NCI-H774 (cell line): ENCODE data around the gene JADE2.
A peak's percentile ranks its signal among the peaks of the same experiment; 100 is the strongest.

ENCODE experiments used
- DNase-seq: peaks from one replicate; lab custom pipeline; 2025; lab: John Stamatoyannopoulos, UW

The JADE2 gene

GRCh38 chr5:134570365-134570758, 44.9 kb downstream of the JADE2 start:
- no peak for DNase-seq

DNA sequence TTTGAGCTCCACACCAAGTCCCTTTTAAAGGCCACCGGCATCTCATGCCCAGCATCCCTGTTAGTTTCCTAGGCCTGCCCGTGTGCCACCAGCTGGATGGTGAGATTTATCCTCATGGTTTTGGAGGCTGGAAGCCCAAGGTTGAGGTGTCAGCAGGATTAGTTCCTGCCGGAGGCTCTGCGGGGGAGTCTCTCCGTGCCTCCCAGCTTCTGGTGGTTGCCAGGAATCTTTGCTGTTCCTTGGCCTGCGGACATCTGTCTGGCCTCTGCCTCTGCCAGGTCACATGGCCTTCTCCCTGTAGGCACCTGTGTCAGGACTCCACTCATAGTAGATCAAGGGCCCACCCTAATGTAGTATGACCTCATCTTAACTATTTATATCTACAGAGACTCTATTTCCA, 45.4 kb downstream of the JADE2 start:
- no peak for DNase-seq

DNA sequence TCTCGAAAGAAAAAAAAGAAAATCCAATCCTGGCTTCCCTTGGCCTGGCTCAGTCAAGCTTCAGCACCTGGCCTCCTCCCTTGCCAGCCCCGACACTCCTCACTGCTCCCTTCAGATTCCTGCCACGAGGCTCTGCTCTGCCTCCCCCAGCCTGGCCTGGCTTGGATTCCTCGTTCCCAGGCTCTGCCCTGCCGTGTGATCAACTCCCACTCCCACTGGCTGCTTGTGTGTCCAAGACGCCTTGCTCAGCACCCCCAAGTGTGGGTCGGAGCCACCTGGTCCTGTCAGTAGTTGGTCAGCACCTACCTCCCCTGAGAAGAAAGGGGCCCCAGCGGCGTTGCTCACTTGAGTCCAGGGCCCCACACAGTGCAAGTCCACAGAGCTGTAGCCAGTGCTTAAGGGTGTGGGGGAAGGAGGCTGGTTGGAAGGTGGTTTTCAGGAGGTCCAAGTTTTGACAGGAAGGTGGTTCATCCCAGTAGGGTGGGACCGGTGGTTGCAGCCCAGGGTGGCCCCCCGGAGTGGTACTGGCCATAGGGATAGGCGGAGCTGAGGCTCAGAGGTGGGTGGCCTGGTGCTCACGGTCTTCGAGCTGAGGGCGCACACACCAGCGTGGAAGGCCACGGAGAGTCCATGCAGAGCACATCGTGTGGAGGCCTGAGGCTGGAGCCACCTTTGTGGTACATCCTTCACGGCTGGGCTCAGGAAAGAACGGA, 46.4 kb downstream of the JADE2 start:
- no peak for DNase-seq

- no peak for DNase-seq
Observed at GRCh38 chr5:134572811-134573210, 47.3 kb downstream of the JADE2 start.

GRCh38 chr5:134574521-134574920, 49.1 kb downstream of the JADE2 start:
- no peak for DNase-seq

DNA sequence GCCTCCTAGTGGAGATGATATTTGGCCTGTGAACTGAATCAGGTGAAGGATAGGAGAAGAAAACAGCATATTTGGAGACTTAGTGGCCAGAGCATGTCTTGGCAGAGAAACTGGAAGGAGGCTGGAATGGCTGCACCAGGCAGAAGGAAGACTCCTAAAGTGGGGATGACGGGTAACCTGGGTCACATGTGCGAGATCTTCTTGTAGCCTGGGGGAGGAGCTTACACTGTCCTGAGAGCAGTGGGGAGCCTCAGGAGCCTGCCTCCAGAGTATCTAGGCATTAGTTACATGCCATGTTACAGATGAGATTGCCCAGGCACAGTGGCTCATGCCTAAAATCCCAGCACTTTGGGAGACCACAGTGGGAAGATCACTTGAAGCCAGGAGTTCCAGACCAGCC, 49.8 kb downstream of the JADE2 start:
- no peak for DNase-seq

DNA sequence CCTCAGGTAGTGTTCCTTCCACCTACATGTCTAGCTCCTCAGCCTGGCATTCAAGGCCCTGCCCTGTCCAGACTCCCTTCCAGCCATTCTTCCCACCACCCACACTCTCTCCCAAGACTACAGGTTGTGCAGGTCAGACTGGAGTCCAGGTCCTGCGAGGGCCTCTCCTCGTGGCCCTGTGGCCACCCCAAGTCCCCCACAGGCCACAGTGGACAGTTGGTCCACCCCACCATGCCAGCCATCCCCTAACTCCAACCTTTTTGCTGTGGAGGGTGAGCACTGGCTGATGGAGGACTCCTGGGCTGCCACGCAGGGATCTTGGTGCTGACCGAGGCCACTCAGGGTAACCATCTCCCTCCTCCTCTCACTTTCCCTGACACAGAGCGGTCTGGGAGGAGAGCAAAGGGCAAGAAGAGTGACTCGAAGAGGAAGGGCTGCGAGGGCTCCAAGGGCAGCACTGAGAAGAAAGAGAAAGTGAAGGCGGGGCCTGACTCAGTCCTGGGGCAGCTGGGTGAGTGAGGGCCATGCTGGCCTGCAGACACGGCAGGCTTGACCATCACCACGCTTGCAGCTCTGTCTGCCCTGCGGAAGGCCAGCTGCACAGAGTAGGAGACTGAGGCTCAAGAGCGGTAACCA, 51.0 kb downstream of the JADE2 start:
- DNase-seq: no peak

DNA sequence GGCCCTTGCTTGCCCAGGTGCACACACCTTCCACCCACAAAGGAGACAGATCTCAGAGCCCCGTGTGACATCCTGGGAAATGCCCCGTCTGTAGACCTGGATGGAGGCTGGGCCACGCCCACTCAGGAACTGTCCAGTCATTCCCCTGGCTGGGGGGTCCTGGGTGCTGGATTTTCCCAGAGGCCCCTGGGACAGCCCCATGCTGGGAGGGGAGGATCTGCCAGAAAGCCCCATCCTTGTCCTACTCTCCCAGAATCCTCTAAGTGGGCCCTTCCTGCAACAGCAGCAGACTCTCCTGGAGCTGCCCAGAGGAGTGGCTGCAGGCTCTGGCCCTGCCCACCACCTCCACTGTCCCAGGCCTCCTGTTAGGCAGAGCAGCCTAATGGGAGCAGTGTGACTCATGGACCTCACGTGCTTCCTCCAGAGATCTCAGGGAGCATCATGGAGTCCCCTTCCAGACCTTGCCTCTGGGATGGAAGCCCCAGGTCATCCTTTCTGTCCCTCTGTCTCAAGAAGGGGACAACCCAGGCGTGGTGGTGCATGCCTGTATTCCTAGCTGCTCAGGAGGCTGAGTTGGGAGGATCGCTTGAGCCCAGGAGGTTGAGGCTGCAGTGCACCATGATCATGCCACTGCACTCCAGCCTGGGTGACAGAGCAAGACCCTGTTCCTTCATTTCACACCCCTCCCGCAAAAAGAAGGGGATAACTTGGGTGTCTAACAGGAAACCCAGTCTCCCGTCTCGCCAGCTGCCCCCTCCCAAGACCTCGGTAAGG, 51.7 kb downstream of the JADE2 start:
- DNase-seq: no peak

- peak; percentile 43 for DNase-seq
Observed at GRCh38 chr5:134577796-134578577, 52.5 kb downstream of the JADE2 start.

DNA sequence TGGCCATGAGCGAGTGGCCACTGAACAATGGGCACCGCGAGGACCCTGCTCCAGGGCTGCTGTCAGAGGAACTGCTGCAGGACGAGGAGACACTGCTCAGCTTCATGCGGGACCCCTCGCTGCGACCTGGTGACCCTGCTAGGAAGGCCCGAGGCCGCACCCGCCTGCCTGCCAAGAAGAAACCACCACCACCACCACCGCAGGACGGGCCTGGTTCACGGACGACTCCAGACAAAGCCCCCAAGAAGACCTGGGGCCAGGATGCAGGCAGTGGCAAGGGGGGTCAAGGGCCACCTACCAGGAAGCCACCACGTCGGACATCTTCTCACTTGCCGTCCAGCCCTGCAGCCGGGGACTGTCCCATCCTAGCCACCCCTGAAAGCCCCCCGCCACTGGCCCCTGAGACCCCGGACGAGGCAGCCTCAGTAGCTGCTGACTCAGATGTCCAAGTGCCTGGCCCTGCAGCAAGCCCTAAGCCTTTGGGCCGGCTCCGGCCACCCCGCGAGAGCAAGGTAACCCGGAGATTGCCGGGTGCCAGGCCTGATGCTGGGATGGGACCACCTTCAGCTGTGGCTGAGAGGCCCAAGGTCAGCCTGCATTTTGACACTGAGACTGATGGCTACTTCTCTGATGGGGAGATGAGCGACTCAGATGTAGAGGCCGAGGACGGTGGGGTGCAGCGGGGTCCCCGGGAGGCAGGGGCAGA, 53.3 kb downstream of the JADE2 start:
- DNase-seq: no peak

DNA sequence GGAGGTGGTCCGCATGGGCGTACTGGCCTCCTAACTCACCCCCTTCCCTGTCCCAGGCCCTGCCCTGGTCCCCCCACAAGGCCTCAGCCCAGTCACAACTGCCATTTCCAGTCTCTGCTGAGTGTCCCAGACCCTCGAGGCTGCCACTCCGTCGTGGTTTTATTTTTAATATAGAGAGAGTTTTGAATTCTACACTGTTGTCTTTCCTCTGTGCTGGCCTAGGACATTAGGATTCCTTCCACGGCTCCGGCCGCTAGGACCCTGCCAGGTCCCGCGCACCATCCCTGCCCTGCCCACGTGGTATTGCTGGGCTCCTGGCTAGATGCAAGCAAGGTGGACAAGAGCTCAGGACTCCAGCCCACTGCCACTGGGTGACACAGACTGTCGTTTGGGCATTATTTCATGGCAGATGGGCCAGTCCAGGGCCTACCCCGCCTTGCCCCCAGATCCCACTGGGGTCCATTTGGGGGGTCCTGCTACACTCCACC, 53.9 kb downstream of the JADE2 start:
- DNase-seq: no peak

- DNase-seq: no peak
Observed at GRCh38 chr5:134580001-134580460, 54.6 kb downstream of the JADE2 start.

GRCh38 chr5:134581241-134581981, 55.9 kb downstream of the JADE2 start:
- no peak for DNase-seq

- no peak for DNase-seq
Observed at GRCh38 chr5:134582281-134582680, 56.8 kb downstream of the JADE2 start.

- no peak for DNase-seq
Observed at GRCh38 chr5:134582941-134583340, 57.5 kb downstream of the JADE2 start.

DNA sequence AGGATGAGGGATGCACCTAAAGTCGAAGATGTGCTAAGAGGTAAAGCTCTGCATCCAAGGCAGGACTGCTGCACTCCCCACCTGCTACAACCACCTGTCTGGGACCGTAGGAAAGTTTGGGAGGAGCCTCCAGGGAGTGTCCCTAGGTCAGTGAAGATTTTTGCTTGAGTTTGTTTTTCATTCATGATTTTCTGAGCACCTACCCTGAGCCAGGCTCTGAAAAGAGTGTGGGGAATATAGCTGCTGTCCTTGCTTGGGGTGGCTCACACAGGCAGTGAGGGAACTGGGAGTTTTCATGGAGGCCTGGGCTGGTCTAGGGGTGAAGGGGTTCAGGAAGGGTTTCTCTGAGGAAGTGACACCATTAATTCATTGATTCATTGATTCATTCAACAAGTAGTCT, 58.3 kb downstream of the JADE2 start:
- DNase-seq: no peak

- DNase-seq: no peak
Observed at GRCh38 chr5:134584662-134585061, 59.2 kb downstream of the JADE2 start.

GRCh38 chr5:134585966-134586365, 60.5 kb downstream of the JADE2 start:
- DNase-seq: no peak

DNA sequence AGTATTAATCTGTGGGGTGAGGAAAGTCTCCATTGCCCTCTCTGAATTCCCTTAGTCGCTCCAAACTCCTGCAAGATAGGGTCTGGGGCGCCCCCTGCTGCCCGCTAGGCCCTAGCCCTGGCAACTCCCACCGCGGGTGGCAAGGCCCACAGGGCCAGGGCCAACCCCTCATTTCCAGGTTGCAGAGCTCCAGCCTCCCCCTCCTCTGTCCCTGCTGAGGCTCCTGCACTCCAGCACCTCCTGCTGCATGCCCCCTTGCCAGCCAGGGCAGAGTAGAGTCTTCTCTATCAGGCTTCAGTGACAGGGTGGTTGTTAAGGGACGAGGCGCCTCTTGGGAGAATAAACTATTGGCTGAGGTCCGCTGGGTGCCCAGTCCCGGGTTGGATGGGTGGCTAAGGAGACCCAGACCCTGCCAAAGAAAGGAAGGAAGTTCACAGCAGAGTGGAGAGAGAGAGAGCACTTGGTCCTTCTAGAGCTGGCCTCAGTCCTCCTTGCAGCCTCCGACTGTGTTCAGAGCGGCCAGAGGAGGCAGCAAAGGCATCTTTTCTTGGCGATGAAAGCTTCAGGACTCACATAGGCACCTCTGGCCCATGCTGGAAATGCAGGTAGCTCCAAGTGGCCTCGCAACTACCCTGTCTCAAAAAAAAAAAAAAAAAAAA, 61.5 kb downstream of the JADE2 start:
- DNase-seq: peak; percentile 32

- no peak for DNase-seq
Observed at GRCh38 chr5:134590992-134591659, 65.7 kb downstream of the JADE2 start.
